H1 (cell line): ENCODE measurements around the gene KRTAP10-7. TPM values are rescaled to one million over a fixed set of nuclear protein-coding genes. Genes with fewer than 3 reads are reported as not detected.

Experiments
- CBX8 ChIP-seq: fragments of 300-800, 300-1000 bp; sonication (generic); IDR thresholded peaks from 2 replicates; pipeline ENCODE4 v1.7.1; 2016; ENCODE audit warnings: low read depth, low read length, borderline replicate concordance
- CHD1 ChIP-seq: IDR thresholded peaks from 2 replicates; pipeline ENCODE4 v1.6.1; 2012; ENCODE audit warnings: low read depth, low read length, improper control_type of control experiment
- CREB1 ChIP-seq: IDR thresholded peaks from 2 replicates; pipeline ENCODE4 v1.6.1; 2012; ENCODE audit warnings: inconsistent platforms
- MAFK ChIP-seq: IDR thresholded peaks from 2 replicates; pipeline ENCODE4 v1.6.1; 2012; ENCODE audit warnings: low read depth, mild to moderate bottlenecking, improper control_type of control experiment, low read length
- NRF1 ChIP-seq: IDR thresholded peaks from 2 replicates; pipeline ENCODE4 v1.6.1; 2011; ENCODE audit warnings: mild to moderate bottlenecking, low read depth, low read length, improper control_type of control experiment
- RAD21 ChIP-seq, 2 experiments: IDR thresholded peaks in 1 of 2; conservative IDR thresholded peaks in 1 of 2; 2 replicates each; pipeline ENCODE4 v1.6.1; 2011; ENCODE audit warnings: low read depth in 2 of 2, low read length in 2 of 2, improper control_type of control experiment in 1 of 2, inconsistent platforms in 1 of 2, mild to moderate bottlenecking in 1 of 2, moderate library complexity in 1 of 2
- RBBP5 ChIP-seq: IDR thresholded peaks from 2 replicates; pipeline ENCODE4 v1.7.1; 2012; ENCODE audit warnings: low read depth, mild to moderate bottlenecking, inconsistent platforms, low read length, moderate library complexity, borderline replicate concordance
- SP4 ChIP-seq: IDR thresholded peaks from 2 replicates; pipeline ENCODE4 v1.6.1; 2012; ENCODE audit warnings: low read length, inconsistent platforms
- TEAD4 ChIP-seq: IDR thresholded peaks from 2 replicates; pipeline ENCODE4 v1.6.1; 2012; ENCODE audit warnings: low read depth, low read length, inconsistent platforms, mixed read lengths
- YY1 ChIP-seq: IDR thresholded peaks from 2 replicates; pipeline ENCODE4 v1.6.1; 2011; ENCODE audit warnings: low read depth, mild to moderate bottlenecking, low read length
- polyA plus RNA-seq, 7 experiments: library from polyadenylated mRNA; depleted of rRNA in 3 of 7; stranded (reverse) in 5 of 7; unstranded in 2 of 7; fragments of >200 nt in 5 of 7; fragments of 200-250 nt in 2 of 7; gene quantifications; 1 replicate in 5 of 7; 2 replicates in 1 of 7; 4 replicates in 1 of 7; pipeline versions ENCODE4 v1.2.1 to v1.2.3, GENCODE V29; 2011 to 2013; ENCODE audit warnings: missing spikeins in 2 of 7, mixed read lengths in 2 of 7
- total RNA-seq: library from RNA; stranded (reverse); fragmentation: NEBNext Ultra II Directional; extraction: Animal tissue kit (Norgen Biotek cat#: 25700); gene quantifications from 2 replicates; pipeline ENCODE4 v1.2.1, GENCODE V29; 2021
- TF ChIP-seq, protein P1 (sequence below): fragments of 300-600 bp; sonication (generic); IDR thresholded peaks from 2 replicates; pipeline ENCODE4 v1.7.1; 2012; ENCODE audit warnings: low read length, moderate library complexity, mild to moderate bottlenecking, inconsistent platforms; ENCODE audit not compliant: insufficient replicate concordance
- TF ChIP-seq, protein P2 (sequence below): IDR thresholded peaks from 2 replicates; pipeline ENCODE4 v1.6.1; 2012; ENCODE audit warnings: inconsistent platforms

Gene KRTAP10-7
- total and polyA plus RNA-seq, 2 of the 8 experiments (the other 6 are each of a cell fraction or from before 2014, with no cell fraction given): not detected

DNA sequence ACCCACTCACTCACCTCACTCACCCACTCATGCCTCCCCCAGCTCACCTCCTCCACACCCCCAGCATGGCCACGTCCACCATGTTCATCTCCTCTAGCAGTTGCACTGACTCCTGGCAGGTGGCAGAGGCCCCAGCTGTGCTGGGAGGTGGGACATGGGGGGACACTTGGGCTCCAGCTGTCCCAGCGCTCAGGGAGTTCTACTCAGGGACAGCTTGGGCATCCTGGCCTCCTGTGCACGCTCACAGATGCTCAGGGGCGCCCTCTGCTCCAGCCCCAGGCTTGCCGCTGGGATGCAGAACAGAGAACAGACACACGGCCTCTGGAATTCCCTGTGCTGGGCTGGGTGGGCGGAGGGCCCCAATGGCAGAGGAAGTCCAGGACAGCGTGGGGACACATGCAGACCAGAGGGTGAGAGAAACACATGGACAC is 16.7 kb downstream of the KRTAP10-7 start (continued):
- TF ChIP-seq, protein P1, sequence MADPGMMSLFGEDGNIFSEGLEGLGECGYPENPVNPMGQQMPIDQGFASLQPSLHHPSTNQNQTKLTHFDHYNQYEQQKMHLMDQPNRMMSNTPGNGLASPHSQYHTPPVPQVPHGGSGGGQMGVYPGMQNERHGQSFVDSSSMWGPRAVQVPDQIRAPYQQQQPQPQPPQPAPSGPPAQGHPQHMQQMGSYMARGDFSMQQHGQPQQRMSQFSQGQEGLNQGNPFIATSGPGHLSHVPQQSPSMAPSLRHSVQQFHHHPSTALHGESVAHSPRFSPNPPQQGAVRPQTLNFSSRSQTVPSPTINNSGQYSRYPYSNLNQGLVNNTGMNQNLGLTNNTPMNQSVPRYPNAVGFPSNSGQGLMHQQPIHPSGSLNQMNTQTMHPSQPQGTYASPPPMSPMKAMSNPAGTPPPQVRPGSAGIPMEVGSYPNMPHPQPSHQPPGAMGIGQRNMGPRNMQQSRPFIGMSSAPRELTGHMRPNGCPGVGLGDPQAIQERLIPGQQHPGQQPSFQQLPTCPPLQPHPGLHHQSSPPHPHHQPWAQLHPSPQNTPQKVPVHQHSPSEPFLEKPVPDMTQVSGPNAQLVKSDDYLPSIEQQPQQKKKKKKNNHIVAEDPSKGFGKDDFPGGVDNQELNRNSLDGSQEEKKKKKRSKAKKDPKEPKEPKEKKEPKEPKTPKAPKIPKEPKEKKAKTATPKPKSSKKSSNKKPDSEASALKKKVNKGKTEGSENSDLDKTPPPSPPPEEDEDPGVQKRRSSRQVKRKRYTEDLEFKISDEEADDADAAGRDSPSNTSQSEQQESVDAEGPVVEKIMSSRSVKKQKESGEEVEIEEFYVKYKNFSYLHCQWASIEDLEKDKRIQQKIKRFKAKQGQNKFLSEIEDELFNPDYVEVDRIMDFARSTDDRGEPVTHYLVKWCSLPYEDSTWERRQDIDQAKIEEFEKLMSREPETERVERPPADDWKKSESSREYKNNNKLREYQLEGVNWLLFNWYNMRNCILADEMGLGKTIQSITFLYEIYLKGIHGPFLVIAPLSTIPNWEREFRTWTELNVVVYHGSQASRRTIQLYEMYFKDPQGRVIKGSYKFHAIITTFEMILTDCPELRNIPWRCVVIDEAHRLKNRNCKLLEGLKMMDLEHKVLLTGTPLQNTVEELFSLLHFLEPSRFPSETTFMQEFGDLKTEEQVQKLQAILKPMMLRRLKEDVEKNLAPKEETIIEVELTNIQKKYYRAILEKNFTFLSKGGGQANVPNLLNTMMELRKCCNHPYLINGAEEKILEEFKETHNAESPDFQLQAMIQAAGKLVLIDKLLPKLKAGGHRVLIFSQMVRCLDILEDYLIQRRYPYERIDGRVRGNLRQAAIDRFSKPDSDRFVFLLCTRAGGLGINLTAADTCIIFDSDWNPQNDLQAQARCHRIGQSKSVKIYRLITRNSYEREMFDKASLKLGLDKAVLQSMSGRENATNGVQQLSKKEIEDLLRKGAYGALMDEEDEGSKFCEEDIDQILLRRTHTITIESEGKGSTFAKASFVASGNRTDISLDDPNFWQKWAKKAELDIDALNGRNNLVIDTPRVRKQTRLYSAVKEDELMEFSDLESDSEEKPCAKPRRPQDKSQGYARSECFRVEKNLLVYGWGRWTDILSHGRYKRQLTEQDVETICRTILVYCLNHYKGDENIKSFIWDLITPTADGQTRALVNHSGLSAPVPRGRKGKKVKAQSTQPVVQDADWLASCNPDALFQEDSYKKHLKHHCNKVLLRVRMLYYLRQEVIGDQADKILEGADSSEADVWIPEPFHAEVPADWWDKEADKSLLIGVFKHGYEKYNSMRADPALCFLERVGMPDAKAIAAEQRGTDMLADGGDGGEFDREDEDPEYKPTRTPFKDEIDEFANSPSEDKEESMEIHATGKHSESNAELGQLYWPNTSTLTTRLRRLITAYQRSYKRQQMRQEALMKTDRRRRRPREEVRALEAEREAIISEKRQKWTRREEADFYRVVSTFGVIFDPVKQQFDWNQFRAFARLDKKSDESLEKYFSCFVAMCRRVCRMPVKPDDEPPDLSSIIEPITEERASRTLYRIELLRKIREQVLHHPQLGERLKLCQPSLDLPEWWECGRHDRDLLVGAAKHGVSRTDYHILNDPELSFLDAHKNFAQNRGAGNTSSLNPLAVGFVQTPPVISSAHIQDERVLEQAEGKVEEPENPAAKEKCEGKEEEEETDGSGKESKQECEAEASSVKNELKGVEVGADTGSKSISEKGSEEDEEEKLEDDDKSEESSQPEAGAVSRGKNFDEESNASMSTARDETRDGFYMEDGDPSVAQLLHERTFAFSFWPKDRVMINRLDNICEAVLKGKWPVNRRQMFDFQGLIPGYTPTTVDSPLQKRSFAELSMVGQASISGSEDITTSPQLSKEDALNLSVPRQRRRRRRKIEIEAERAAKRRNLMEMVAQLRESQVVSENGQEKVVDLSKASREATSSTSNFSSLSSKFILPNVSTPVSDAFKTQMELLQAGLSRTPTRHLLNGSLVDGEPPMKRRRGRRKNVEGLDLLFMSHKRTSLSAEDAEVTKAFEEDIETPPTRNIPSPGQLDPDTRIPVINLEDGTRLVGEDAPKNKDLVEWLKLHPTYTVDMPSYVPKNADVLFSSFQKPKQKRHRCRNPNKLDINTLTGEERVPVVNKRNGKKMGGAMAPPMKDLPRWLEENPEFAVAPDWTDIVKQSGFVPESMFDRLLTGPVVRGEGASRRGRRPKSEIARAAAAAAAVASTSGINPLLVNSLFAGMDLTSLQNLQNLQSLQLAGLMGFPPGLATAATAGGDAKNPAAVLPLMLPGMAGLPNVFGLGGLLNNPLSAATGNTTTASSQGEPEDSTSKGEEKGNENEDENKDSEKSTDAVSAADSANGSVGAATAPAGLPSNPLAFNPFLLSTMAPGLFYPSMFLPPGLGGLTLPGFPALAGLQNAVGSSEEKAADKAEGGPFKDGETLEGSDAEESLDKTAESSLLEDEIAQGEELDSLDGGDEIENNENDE: no peak
- peak; percentile 25 to 35; a peak in 3 of 4 replicates for TF ChIP-seq RAD21 (IDR thresholded peaks at IDR 0.05 in 1 of 2, conservative IDR thresholded peaks at IDR 0.05 in 1 of 2; ENCODE audit: low read depth in 2 of 2, low read length in 2 of 2)
- TF ChIP-seq MAFK: no peak
- no peak for TF ChIP-seq SP4
- no peak for TF ChIP-seq CHD1
- TF ChIP-seq, protein P2, sequence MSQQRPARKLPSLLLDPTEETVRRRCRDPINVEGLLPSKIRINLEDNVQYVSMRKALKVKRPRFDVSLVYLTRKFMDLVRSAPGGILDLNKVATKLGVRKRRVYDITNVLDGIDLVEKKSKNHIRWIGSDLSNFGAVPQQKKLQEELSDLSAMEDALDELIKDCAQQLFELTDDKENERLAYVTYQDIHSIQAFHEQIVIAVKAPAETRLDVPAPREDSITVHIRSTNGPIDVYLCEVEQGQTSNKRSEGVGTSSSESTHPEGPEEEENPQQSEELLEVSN: no peak
- TF ChIP-seq CBX8: no peak
- no peak for TF ChIP-seq YY1
- TF ChIP-seq TEAD4: 0 out of 2 replicates have a peak, but pooled peaks have one; percentile 13
- no peak for TF ChIP-seq CREB1
- TF ChIP-seq RBBP5: no peak
- TF ChIP-seq NRF1: no peak
